Lung (tissue), 12 donors: ENCODE data around the gene WNT8B. TPM values are rescaled to one million over a fixed set of nuclear protein-coding genes. Genes with fewer than 3 reads are reported as not detected.

Source experiments
- ATAC-seq: fragments of 200-7000 bp; cut with Tn5 transposase; one replicate; pipeline ENCODE4 v1.9.1; 2020; ENCODE audit warnings: moderate number of reproducible peaks; ENCODE audit not compliant: insufficient read depth, low FRiP score
- DNase-seq, 3 donors: peaks; one replicate each; pipeline ENCODE4 v3.0.0-alpha.2; 2013 to 2017
- H3K27ac ChIP-seq, 2 donors: one replicate each; pipeline ENCODE4 v1.5.1; 2013; ENCODE audit warnings: mild to moderate bottlenecking in 2 of 2, moderate library complexity in 2 of 2, control low read depth in 1 of 2, inconsistent platforms in 1 of 2, low read depth in 1 of 2, low read length in 1 of 2
- H3K27me3 ChIP-seq, 3 donors: one replicate each; pipeline ENCODE4 v1.5.1; 2013; ENCODE audit warnings: low read length in 2 of 3; ENCODE audit not compliant: control insufficient read depth in 3 of 3, insufficient read depth in 3 of 3
- H3K36me3 ChIP-seq, 4 donors: one replicate each; pipeline ENCODE4 v1.5.1; 2013; ENCODE audit warnings: low read length in 4 of 4, mild to moderate bottlenecking in 1 of 4, moderate library complexity in 1 of 4; ENCODE audit not compliant: control insufficient read depth in 4 of 4, insufficient read depth in 4 of 4
- H3K4me1 ChIP-seq, 5 donors: one replicate each; pipeline ENCODE4 v1.5.1; 2013; ENCODE audit warnings: low read length in 5 of 5, mild to moderate bottlenecking in 2 of 5, moderate library complexity in 1 of 5; ENCODE audit not compliant: control insufficient read depth in 5 of 5, insufficient read depth in 5 of 5
- H3K4me3 ChIP-seq: one replicate; pipeline ENCODE4 v1.5.1; 2013; ENCODE audit warnings: mild to moderate bottlenecking, control low read depth, moderate library complexity
- H3K9ac ChIP-seq, 2 donors: one replicate each; pipeline ENCODE4 v1.5.1; 2013; ENCODE audit warnings: low read length in 2 of 2, control low read depth in 1 of 2; ENCODE audit not compliant: insufficient read depth in 1 of 2
- H3K9me3 ChIP-seq, 4 donors: one replicate each; pipeline ENCODE4 v1.5.1; 2013; ENCODE audit warnings: low read length in 3 of 4, mild to moderate bottlenecking in 1 of 4, moderate library complexity in 1 of 4; ENCODE audit not compliant: control insufficient read depth in 4 of 4, insufficient read depth in 3 of 4
- WGBS, 2 donors: extraction: QIAGEN DNeasy Blood & Tissue Kit; methylation state at CpG; one replicate each; pipeline ENCODE4 v1.1.7; 2013; 5-methylcytosine and 5-hydroxymethylcytosine counted together
- polyA plus RNA-seq, 2 donors: library from polyadenylated mRNA; stranded (reverse); fragments of 200-250 nt; gene quantifications; one replicate each; pipeline ENCODE4 v1.2.1, GENCODE V29; 2013
- total RNA-seq, 2 donors: library from RNA; depleted of rRNA in 1 of 2; stranded (reverse); fragments of >200 nt in 1 of 2; gene quantifications; one replicate each; pipeline ENCODE4 v1.2.1, GENCODE V29; 2014 to 2021
- TF ChIP-seq, protein P1 (sequence below): IDR thresholded peaks from 2 replicates; pipeline ENCODE4 v1.5.1; 2012; ENCODE audit warnings: mild to moderate bottlenecking; ENCODE audit errors: control extremely low read depth, extremely low read depth
- donor health status: control.
- donor health status: control.
- donor health status: Bipolar disorder and iron deficiency.
- donor health status: healthy.
- donor health status: DM: yes; HTN: yes; CAD: no.

The WNT8B gene
- total and polyA plus RNA-seq, 4 donors, result 0.02 to 0.15 (median 0.04) TPM; not detected in 1

DNA sequence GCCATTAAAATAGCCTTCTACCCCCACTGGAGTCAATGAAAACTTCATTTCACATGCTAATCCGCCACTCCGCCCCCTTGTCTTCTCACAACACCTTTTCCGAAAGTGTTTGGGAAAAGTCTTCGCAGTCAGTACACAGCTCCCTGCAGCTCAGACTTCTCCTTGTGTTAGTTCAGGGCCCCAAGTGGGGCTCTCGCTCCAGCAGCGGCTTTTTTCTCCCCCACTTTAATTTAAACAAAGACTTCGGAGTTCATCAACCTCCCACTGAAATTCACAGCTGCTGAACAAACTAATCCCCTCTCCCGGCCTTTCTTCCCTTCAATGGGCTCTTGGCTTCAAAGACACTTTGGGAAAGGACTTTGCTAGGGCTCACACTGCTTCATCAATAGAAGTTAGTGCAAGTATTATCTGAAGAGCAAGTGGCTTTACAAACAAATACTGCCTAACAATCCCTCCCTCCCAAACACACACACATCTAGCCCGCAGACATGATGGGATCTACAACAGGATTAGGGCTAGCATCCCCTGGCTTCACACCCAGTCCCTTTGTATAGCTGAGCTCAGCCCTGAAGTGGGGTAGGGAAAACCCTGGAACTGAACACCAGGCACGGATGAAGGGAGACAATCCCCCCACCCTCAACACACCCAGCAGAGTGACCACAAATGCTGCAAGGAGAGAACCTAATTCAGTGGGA, 23.1 kb downstream of the WNT8B start:
- Histone ChIP-seq H3K4me1 (peaks cover 0 to 14% (median 7%) of the 10 kb centered on the region in 5 donors), H3K9me3 (peaks cover 0 to 3% (median 0%) of the 10 kb centered on the region in 4 donors), H3K4me3 (no peak overlapping the region), H3K36me3 (peaks cover 3 to 24% (median 5%) of the 10 kb centered on the region in 4 donors), H3K27ac (no peak overlapping the region), H3K27me3 (peaks cover 0 to 30% (median 18%) of the 10 kb centered on the region in 3 donors), H3K9ac (no peak overlapping the region)
- DNase-seq (no peak), ATAC-seq (no peak)
- TF ChIP-seq, protein P1, sequence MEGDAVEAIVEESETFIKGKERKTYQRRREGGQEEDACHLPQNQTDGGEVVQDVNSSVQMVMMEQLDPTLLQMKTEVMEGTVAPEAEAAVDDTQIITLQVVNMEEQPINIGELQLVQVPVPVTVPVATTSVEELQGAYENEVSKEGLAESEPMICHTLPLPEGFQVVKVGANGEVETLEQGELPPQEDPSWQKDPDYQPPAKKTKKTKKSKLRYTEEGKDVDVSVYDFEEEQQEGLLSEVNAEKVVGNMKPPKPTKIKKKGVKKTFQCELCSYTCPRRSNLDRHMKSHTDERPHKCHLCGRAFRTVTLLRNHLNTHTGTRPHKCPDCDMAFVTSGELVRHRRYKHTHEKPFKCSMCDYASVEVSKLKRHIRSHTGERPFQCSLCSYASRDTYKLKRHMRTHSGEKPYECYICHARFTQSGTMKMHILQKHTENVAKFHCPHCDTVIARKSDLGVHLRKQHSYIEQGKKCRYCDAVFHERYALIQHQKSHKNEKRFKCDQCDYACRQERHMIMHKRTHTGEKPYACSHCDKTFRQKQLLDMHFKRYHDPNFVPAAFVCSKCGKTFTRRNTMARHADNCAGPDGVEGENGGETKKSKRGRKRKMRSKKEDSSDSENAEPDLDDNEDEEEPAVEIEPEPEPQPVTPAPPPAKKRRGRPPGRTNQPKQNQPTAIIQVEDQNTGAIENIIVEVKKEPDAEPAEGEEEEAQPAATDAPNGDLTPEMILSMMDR, result no peak
- WGBS, 2 donors, result 90 to 96% methylated on average over 10 of the region's 10 CpGs

DNA sequence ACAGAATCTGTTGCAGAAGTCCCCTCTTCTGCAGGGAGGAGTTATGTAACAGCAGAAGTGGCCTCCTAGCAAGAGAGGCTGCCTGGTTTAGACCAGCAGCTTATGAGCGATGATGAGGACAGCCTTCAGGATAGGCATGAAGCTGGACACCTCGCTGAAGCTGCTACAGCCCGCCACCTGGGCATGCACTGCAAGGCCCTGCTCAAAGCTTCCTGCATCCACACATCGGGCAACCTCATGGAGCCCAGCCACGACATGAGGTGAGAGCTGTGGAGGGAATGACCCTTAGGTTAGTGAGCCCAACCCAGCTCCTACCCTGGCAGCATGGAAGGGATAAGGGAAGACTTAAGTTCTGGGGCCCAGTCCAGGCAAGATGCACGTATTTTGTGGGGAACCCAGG, 24.7 kb downstream of the WNT8B start:
- Histone ChIP-seq H3K4me3 (no peak overlapping the region), H3K27me3 (peaks cover 0 to 18% (median 13%) of the 10 kb centered on the region in 3 donors), H3K9me3 (peaks cover 0 to 3% (median 0%) of the 10 kb centered on the region in 4 donors), H3K36me3 (peaks cover 3 to 26% (median 5%) of the 10 kb centered on the region in 4 donors), H3K27ac (no peak overlapping the region), H3K4me1 (peaks cover 0 to 7% (median 3%) of the 10 kb centered on the region in 5 donors), H3K9ac (no peak overlapping the region)
- no peak for DNase-seq
- WGBS, 2 donors, result 92 to 95% methylated on average over 6 of the region's 6 CpGs
- no peak for ATAC-seq
- TF ChIP-seq, protein P1, result no peak

DNA sequence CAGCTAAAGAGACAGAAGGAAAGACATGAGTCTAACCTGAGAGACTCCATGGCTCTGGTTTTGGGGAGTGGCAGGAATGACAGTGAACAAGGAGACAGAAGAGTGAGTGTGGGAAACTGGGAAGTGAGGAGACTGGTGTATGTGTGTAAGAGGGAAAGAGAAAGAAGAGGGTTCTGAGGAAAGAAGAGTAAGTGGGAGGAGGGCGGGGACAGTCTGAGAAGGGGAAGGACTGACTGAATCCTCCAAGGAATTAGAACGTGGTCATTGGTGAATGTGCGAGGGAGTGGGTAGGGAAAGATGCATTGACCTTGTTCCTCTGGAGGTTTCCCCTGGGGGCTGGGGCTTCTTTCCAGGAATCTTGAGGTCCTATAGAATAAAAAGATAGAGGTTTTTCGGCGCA, 26.6 kb downstream of the WNT8B start:
- H3K36me3 ChIP-seq, result peaks cover 3 to 27% (median 6%) of the 10 kb centered on the region in 4 donors
- TF ChIP-seq, protein P1, result no peak
- peaks cover 0 to 4% (median 0%) of the 10 kb centered on the region in 3 donors for H3K27me3 ChIP-seq
- 89 to 96% methylated on average over 5 of the region's 5 CpGs for WGBS, 2 donors
- DNase-seq (no peak), ATAC-seq (no peak)
- no peak overlapping the region for H3K4me3 ChIP-seq
- H3K9me3 ChIP-seq, result peaks cover 0 to 3% (median 0%) of the 10 kb centered on the region in 4 donors
- no peak overlapping the region for H3K9ac ChIP-seq
- no peak overlapping the region for H3K27ac ChIP-seq
- no peaks in the 10 kb centered on the region for H3K4me1 ChIP-seq
